OCI-M2 (cell line): ENCODE results near the gene ADH6.
"Not testable (repeated sequence)": the region's sequence is repeated elsewhere in the genome, so short reads cannot be mapped to it uniquely, and the experiment has no call there.

Experiments used
- DNase-seq: peaks from one replicate; lab custom pipeline; 2025; ENCODE audit not compliant: unreplicated experiment; lab: John Stamatoyannopoulos, UW

Gene ADH6

GRCh38 chr4:99219072-99219471 is at the start of gene ADH6:
Gene ADH6, minus strand, starts transcription at chr4:99219246. Its CDS starts 94 bp downstream, at chr4:99219152.
- no peak for DNase-seq

- no peak for DNase-seq
These were observed 45.9 kb upstream of the ADH6 start for GRCh38 chr4:99264927-99265326.

- no peak for DNase-seq
These were observed 33.7 kb upstream of the ADH6 start for GRCh38 chr4:99252746-99253145.

DNA sequence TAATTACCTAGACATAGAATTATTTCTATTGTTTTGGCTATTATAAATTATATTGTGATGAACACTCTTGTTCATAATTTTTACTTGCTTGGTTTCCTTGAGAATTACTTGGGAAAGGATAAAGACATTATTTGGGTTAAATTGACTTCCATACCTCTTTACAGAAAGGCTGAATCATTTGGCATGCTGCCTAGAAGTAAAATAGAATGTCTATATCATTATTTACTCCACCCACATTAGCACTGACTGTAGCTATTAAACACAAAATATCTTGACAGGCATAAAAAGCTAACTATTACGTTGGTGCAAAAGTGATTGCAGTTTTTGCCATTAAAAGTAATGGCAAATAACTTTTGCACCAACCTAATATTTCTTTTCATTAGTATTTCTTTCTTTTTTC is 29.7 kb upstream of the ADH6 start:
- no peak for DNase-seq

GRCh38 chr4:99235955-99236354 is 16.9 kb upstream of the ADH6 start:
- DNase-seq: no peak

DNA sequence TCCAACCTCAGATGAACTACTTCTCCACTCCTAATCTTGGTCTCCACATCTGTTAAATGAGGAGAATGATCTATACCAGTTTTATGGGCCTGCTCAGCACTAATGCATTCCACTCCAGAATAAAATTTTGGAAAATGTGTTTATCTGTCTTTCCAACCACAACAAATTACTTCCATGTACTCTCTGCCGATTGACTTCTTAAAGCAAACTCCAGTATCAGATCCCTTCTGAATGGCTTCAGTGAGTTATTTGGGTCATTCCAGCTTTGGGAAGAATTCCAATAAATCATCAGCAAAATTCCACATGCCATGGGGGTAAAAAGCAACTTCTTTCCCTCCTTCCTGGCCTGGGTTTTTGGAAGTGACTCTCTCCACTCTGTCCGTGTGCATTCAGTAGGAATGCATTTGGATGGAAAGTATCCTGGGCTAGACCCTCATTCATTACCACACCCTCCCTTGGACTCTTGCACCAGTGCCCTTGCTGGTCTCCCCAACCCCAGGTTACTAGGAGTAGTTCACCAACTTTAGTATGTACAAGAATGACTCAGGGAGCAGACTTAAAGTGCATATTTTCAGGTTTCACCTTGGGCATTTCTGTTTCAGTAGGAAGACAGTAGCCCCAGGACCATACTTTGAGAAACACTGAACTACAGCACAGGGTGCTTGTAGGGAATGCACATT is 15.4 kb upstream of the ADH6 start:
- DNase-seq: no peak

- DNase-seq: not testable (repeated sequence)
These were observed 14.4 kb upstream of the ADH6 start for GRCh38 chr4:99233397-99233796.

DNA sequence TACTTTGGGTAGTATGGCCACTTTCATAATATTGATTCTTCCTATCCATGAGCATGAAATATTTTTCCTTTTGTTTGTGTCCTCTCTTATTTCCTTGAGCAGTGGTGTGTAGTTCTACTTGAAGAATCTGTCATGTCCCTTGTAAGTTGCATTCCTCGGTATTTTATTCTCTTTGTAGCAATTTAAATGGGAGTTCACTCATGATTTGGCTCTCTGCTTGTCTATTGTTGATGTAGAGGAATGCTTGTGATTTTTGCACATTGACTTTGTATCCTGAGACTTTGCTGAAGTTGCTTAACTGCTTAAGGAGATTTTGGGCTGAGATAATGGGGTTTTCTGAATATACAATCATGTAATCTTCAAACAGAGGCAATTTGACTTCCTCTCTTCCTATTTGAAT is 9.7 kb upstream of the ADH6 start:
- DNase-seq: not testable (repeated sequence)

DNA sequence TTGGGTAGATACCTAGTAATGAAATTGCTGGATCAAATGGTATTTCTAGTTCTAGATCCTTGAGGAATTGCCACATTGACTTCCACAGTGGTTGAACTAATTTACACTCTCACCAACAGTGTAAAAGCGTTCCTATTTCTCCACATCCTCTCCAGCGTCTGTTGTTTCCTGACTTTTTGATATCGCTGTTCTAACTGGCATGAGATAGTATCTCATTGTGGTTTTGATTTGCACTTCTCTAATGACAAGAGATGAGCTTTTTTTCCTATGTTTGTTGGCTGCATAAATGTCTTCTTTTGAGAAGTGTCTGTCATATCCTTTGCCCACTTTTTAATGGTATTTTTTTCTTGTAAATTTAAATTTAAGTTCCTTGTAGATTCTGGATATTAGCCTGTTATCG is 8.6 kb upstream of the ADH6 start:
- not testable (repeated sequence) for DNase-seq

DNA sequence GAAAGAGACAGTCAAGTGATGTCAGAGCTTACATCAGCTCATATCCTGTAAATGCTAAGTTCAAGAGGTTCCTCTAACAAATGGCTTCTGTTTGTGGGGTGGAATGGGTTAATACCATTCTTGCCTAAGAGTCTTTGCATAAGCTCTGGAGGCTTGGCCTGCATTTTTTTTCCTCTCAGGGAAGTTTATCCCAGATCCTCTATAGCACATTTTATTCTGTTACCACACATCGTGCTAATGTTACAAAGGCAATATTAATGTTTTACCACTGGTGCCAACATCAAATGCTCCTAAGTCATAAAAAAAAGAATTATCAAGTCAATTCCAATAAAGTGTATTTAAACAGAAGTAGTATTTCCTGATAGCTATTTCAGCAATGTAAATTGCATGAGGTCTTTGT is 2.9 kb upstream of the ADH6 start:
- no peak for DNase-seq

- no peak for DNase-seq
These were observed 433 bp upstream of the ADH6 start for GRCh38 chr4:99219479-99219878.

DNA sequence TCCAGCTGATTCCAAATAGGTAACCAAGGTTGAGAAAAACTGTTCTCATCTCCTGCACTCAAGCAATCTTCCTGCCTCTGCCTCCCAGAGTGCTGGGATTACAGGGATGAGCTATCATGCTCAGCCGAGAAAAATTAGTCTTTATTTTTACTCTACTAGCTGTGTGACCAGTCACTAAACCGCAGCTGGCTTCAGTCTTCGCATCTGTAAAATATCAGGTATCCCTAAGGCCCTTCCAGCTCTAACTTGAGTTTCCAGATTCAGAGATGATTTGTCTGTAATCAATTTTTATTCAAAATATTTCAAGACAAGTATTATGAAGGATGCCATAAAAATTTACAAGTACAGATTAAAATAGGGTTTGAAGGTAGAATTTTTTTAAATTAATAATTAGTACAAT is 3.5 kb downstream of the ADH6 start:
- no peak for DNase-seq

DNA sequence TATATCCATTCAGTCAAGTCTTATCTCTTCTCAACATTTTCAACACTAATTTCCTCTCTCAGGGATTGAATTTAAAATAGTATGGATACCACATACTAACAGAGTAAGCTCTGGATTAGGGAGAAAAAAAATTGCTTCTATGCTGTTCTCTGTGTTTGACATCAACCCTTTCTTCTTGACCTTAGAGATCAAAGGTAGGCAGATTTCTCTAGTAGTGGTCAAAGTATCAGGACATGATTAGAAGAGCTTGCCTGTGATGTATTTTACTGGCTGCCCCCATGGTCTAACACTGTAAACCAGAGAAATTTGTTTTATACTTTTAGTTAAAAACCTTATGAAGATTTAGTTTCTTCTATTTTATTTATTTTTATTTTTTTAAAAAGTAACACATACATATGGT is 8.3 kb downstream of the ADH6 start:
- no peak for DNase-seq

DNA sequence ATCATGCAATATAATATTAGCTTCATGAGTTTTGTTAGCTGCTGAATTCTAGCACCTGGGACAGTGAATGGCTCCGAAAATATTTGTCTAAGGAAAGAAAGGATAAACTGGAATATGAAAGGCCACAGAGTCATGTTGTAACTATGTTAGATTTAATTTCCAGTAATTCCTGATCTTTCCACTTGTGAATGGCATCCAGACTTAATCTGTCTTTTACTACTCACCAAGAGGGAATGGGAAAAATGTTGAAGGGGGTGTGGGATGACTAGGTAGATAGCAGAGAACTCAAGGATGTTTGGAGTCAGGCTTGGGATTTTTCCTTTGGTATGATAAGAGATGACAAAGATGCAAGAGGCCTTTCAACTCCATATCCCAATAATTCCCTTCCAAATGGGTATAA is 9.4 kb downstream of the ADH6 start:
- DNase-seq: no peak

DNA sequence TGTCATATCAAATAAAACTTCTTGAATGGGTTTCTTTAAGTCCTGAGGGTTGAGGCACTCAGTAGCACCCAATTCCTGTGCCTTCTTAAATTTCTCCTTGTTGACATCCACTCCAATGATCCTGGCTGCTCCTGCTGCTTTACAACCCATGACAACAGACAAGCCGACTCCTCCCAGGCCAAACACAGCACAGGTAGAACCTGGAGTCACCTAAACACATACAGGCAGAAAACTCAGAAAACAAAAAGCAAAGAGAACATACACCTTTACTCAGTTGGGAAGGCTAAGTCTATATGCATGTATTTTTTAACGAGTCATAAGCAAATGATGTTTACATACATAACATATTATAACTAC is 10.3 kb downstream of the ADH6 start:
- DNase-seq: no peak

DNA sequence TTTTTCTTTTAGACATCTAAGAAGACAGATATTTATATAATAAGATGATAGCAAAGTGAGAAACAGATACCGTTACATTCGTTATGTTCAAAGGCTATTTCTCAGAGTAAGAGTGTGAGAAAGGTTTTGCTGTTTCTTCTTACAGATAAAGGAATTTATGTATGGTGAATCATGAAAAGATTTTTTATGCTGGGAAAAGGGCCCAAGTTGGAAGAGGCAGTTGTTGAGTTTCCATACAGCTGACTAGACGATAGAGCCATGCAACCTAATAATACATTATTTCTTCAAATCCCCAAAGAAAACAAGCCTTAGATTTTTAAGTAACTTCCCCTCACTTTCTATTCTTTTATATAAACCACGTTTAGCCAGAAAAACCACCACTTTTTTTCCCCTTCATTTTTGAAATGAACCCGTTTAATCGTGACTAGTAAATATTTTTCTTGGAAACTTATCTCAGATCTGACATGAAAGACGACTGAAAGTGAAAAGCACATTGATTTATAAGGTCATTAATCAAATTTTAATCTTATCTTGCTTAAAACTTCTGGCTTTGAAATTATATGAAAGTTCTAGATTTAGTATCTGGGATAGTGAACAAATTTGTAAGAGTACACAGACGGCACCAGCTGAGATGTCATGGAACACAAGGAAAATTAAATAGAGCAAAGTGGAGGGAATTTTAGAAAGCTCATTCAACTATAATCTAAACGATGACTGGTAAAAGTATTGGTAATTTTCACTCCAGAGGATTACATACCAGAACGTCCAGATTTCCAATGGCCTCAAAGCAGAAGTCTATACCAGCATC is 10.9 kb downstream of the ADH6 start:
- no peak for DNase-seq

- DNase-seq: no peak
These were observed 11.8 kb downstream of the ADH6 start for GRCh38 chr4:99207069-99207743.

DNA sequence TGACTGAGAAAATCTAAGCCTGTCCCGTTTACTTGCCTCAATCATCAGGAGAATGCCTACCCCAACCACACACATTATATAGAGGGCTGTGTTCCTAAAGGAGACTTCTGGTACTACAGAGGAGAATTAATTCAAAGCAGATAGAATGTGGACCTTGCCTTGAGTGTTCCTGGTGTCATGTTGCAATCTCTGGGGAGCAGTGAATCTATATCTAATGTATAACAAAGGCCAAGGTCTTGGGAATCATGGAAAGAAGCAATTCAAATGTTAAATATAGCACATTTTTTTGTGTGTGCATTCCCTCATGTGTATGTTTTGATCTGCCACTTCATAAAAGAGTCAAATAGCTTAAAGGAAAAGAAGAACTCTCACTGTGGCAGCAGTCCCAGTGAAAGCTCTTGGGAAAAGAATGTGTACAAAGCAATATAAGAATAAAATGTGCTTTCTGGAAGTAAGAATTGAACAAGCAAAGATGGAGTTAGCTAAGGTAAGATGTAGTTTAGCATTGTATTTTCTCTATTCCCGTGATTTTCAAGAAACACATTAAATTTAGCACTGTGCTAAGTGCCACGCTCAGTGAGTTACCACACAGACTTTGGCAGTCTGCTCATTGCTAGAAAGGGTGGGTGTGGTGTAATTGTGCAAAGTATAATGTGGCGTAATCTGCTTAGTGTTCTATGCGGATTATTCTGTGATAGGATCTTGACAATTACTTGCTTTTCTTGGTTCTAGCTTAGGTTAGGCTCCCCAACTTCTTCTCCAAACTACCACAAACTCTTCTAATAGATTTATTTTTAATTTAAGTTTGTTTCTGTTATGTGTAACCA is 13.7 kb downstream of the ADH6 start:
- no peak for DNase-seq

- no peak for DNase-seq
These were observed 16.5 kb downstream of the ADH6 start for GRCh38 chr4:99202536-99202935.

DNA sequence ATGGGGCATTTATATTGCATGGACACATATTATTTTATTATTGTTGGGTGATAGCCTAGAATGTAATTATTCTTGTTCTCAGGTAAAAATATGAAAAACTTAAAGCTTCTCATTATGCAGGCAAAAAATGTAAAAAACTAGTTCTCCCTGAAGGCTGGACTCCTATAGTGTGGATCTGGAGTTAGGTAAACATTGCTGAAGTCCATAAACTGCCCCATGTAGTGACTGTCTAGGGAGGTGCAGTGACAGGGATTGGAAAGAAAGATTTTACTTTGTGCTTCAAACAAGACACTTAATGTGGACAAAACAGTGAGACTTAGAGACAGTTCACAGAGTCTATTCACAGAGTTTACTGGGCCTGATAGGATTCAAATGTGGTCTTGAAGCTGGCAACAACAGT is 17.0 kb downstream of the ADH6 start:
- DNase-seq: no peak

DNA sequence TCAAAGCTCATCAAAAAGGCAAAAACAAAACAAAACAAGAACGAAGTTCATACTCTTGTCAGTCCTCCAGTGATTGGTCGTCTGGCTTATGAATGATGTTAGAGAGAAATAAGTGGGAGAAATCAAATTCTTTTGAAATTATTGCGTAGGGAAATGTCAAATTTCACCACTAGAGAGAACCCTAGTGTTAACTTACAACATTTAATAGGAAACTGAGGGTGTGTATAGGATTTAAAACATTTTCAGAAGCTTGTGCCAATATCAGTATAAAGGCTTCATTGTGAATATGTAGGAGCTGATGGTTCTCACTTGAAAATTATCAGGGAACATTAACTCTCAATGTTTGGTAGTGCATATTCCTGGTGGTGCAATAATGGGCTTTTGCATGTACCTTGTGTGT is 17.4 kb downstream of the ADH6 start:
- DNase-seq: no peak
